OCI-LY1 (cell line): ENCODE results near the gene TAF4.
"Not testable (repeated sequence)": the region's sequence is repeated elsewhere in the genome, so short reads cannot be mapped to it uniquely, and the experiment has no call there.

ENCODE experiments used
- H2AFZ ChIP-seq: fragments of 200-600 bp; sonication (generic), shearing (Covaris generic); 2 replicates; pipeline ENCODE4 v1.6.0; 2014; ENCODE audit warnings: antibody characterized with exemption, mild to moderate bottlenecking, low read length
- H3F3A ChIP-seq: fragments of 200-600 bp; sonication (generic), shearing (Covaris generic); 2 replicates; pipeline ENCODE4 v1.6.0; 2014; ENCODE audit warnings: mild to moderate bottlenecking, antibody characterized with exemption, low read length, moderate library complexity; ENCODE audit not compliant: insufficient read depth
- H3K27ac ChIP-seq: fragments of 200-600 bp; sonication (generic); 2 replicates; pipeline ENCODE4 v1.5.1; 2014; ENCODE audit warnings: low read length, mixed run types, mild to moderate bottlenecking, low read depth; ENCODE audit not compliant: poor library complexity, severe bottlenecking
- H3K27me3 ChIP-seq: fragments of 200-600 bp; sonication (generic); 2 replicates; pipeline ENCODE4 v1.6.0; 2014; ENCODE audit warnings: antibody characterized with exemption, mild to moderate bottlenecking, low read length, moderate library complexity; ENCODE audit not compliant: insufficient read depth
- H3K36me3 ChIP-seq: fragments of 200-600 bp; sonication (generic); 2 replicates; pipeline ENCODE4 v1.6.1; 2014; ENCODE audit warnings: mild to moderate bottlenecking, antibody characterized with exemption, low read length, moderate library complexity, mixed read lengths; ENCODE audit not compliant: insufficient read depth
- H3K4me1 ChIP-seq: fragments of 200-600 bp; sonication (generic); 2 replicates; pipeline ENCODE4 v1.5.1; 2014; ENCODE audit warnings: mild to moderate bottlenecking, low read length, moderate library complexity; ENCODE audit not compliant: insufficient read depth, severe bottlenecking
- H3K4me2 ChIP-seq: fragments of 200-600 bp; sonication (generic), shearing (Covaris generic); 2 replicates; pipeline ENCODE4 v1.6.1; 2014; ENCODE audit warnings: low read length
- H3K4me3 ChIP-seq: fragments of 200-600 bp; sonication (generic); 2 replicates; pipeline ENCODE4 v1.5.1; 2014; ENCODE audit warnings: low read length, low read depth, mild to moderate bottlenecking, mixed read lengths; ENCODE audit not compliant: poor library complexity, severe bottlenecking
- H3K79me2 ChIP-seq: fragments of 200-600 bp; shearing (Covaris generic); 2 replicates; pipeline ENCODE4 v1.6.1; 2016; ENCODE audit warnings: mixed run types, low read length, mixed read lengths; ENCODE audit not compliant: insufficient read depth
- H3K9ac ChIP-seq: fragments of 200-600 bp; sonication (generic), shearing (Covaris generic); 2 replicates; pipeline ENCODE4 v1.6.1; 2014; ENCODE audit warnings: mild to moderate bottlenecking, low read length, mixed read lengths
- H3K9me2 ChIP-seq: fragments of 200-600 bp; sonication (generic), shearing (Covaris generic); 2 replicates; pipeline ENCODE4 v1.6.1; 2014; ENCODE audit warnings: low read depth, mild to moderate bottlenecking, low read length, mixed read lengths
- H3K9me3 ChIP-seq: fragments of 200-600 bp; shearing (Covaris generic); 2 replicates; pipeline ENCODE4 v1.6.1; 2014; ENCODE audit warnings: low read length, mixed read lengths
- H4K20me1 ChIP-seq: fragments of 200-600 bp; sonication (generic), shearing (Covaris generic); 2 replicates; pipeline ENCODE4 v1.6.0; 2016; ENCODE audit warnings: mild to moderate bottlenecking, low read length; ENCODE audit not compliant: insufficient read depth
- EZH2 ChIP-seq: fragments of 200-600 bp; sonication (generic), shearing (Covaris generic); IDR thresholded peaks from 2 replicates; pipeline ENCODE4 v1.8.0; 2017; ENCODE audit warnings: borderline replicate concordance, mixed run types, mild to moderate bottlenecking, antibody characterized with exemption, low read length, moderate library complexity, mixed read lengths
- TF ChIP-seq, protein P1 (sequence below): fragments of 200-600 bp; sonication (generic), shearing (Covaris generic); IDR thresholded peaks from 2 replicates; pipeline ENCODE4 v1.5.1; 2017; ENCODE audit warnings: mild to moderate bottlenecking, antibody characterized with exemption, low read length, moderate library complexity, mixed read lengths

The TAF4 gene

DNA sequence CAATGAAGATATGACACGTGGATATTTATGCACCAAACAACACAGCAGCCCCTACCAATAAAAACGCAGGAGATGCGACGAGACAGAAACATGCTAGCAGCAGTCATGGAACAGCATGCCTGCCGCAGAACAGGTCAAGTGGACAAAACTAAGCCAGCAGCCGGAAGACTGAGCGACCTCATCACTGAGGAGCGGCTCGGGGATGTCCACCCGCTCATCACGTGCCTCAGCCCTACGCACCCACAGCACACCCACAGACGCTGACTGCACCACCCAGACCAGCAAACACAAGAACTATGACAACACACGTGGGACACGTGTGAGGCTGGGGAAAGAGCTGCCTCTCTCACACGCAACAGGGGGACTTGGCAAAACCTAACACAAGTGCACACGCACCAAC, 81.7 kb downstream of the TAF4 start:
- Histone ChIP-seq H3K4me2 (peak overlapping the region; percentile 8; the same call in 1 of the 2 replicates), H3K36me3 (peaks cover 25% of the 10 kb centered on the region), H2AFZ (no peak overlapping the region), H3K9me2 (no peaks in the 10 kb centered on the region), H3K27ac (peak overlapping the region; percentile 57), H3K4me3 (no peak overlapping the region), H3F3A (0 out of 2 replicates have a peak, but pooled peaks cover 8% of the 10 kb centered on the region), H4K20me1 (no peaks in the 10 kb centered on the region), H3K9ac (no peak overlapping the region), H3K9me3 (no peaks in the 10 kb centered on the region), H3K79me2 (no peaks in the 10 kb centered on the region), H3K4me1 (peaks cover 8% of the 10 kb centered on the region), H3K27me3 (no peaks in the 10 kb centered on the region)
- TF ChIP-seq EZH2: no peak
- TF ChIP-seq, protein P1, sequence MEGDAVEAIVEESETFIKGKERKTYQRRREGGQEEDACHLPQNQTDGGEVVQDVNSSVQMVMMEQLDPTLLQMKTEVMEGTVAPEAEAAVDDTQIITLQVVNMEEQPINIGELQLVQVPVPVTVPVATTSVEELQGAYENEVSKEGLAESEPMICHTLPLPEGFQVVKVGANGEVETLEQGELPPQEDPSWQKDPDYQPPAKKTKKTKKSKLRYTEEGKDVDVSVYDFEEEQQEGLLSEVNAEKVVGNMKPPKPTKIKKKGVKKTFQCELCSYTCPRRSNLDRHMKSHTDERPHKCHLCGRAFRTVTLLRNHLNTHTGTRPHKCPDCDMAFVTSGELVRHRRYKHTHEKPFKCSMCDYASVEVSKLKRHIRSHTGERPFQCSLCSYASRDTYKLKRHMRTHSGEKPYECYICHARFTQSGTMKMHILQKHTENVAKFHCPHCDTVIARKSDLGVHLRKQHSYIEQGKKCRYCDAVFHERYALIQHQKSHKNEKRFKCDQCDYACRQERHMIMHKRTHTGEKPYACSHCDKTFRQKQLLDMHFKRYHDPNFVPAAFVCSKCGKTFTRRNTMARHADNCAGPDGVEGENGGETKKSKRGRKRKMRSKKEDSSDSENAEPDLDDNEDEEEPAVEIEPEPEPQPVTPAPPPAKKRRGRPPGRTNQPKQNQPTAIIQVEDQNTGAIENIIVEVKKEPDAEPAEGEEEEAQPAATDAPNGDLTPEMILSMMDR: no peak

DNA sequence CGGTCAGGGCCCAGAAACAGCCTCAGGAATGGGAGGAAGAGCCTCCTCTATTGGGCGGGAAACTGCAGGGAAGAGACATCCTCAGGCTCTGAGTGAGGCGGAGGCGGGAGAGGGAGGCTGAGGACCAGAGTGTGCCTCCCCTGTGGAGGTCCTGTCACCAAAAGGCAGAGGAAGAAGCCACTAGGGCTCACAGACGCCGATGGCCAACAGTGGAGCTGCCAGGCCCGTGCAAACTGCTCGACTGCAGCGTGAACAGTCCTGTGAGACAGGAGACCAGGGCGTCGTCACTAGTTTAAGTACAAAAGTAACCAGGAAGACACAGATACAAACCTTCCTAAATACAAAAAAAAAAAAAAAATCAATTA, 82.7 kb downstream of the TAF4 start:
- Histone ChIP-seq H3K4me1 (peaks cover 8% of the 10 kb centered on the region), H3K4me2 (no peak overlapping the region), H3K9me3 (no peaks in the 10 kb centered on the region), H3K9ac (no peak overlapping the region), H4K20me1 (no peaks in the 10 kb centered on the region), H3K27ac (peak overlapping the region; percentile 57), H3K4me3 (no peak overlapping the region), H3K27me3 (no peaks in the 10 kb centered on the region), H3K9me2 (no peaks in the 10 kb centered on the region), H3K79me2 (no peaks in the 10 kb centered on the region), H2AFZ (no peak overlapping the region), H3K36me3 (peaks cover 17% of the 10 kb centered on the region), H3F3A (0 out of 2 replicates have a peak, but pooled peaks cover 8% of the 10 kb centered on the region)
- no peak for TF ChIP-seq EZH2
- TF ChIP-seq, protein P1: no peak

DNA sequence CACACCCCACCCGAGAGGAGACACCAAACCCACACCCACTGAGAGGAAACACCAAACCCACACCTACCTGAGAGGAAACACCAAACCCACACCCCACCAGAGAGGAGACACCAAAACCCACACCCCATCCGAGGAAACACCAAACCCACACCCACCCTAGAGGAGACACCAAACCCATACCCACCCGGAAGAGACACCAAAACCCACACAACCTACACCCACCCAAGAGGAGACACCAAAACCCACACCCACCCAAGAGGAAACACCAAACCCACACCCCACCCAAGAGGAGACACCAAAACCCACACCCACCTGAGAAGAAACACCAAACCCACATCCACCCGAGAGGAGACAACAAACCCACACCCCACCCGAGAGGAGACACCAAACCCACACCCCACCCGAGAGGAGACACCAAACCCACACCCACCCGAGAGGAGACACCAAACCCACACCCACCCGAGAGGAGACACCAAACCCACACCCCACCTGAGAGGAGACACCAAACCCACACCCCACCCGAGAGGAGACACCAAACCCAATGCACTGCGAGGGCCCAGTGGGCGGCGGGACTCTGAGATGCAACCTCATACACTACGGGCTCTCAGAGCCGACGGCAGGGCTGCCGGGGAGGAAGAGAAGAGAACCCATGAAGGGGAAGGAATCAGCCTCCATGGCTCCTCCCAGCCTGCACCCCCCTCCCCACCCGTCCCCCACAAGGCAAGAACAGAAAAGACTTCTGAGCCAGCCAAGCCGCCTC, 83.3 kb downstream of the TAF4 start:
- 0 out of 2 replicates have a peak, but pooled peaks cover 8% of the 10 kb centered on the region for H3F3A ChIP-seq
- H3K79me2 ChIP-seq: no peaks in the 10 kb centered on the region
- no peaks in the 10 kb centered on the region for H4K20me1 ChIP-seq
- H3K27me3 ChIP-seq: no peaks in the 10 kb centered on the region
- no peak overlapping the region for H3K9ac ChIP-seq
- no peak overlapping the region for H3K27ac ChIP-seq
- peaks cover 12% of the 10 kb centered on the region for H3K36me3 ChIP-seq
- H3K4me3 ChIP-seq: no peak overlapping the region
- TF ChIP-seq EZH2: no peak
- TF ChIP-seq, protein P1: no peak
- no peaks in the 10 kb centered on the region for H3K9me3 ChIP-seq
- no peak overlapping the region for H2AFZ ChIP-seq
- peaks cover 8% of the 10 kb centered on the region for H3K4me1 ChIP-seq
- H3K4me2 ChIP-seq: no peak overlapping the region
- H3K9me2 ChIP-seq: no peaks in the 10 kb centered on the region

DNA sequence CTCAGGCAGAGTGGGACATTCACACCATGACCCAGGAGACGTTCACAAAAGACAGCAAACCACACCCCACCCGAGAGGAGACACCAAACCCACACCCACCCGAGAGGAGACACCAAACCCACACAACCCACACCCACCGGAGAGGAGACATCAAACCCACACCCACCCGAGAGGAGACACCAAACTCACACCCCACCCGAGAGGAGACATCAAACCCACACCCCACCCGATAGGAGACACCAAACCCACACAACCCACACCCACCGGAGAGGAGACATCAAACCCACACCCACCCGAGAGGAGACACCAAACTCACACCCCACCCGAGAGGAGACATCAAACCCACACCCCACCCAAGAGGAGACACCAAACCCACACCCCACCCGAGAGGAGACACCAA, 84.0 kb downstream of the TAF4 start:
- H3K27ac ChIP-seq, H3K9ac ChIP-seq, H2AFZ ChIP-seq, H3K9me3 ChIP-seq, H3K79me2 ChIP-seq, H3K27me3 ChIP-seq, H3K36me3 ChIP-seq, H3F3A ChIP-seq, H3K9me2 ChIP-seq, H3K4me3 ChIP-seq, H3K4me1 ChIP-seq, H4K20me1 ChIP-seq, H3K4me2 ChIP-seq: not testable (repeated sequence)
